Panc1 (cell line): ENCODE measurements around the gene NLRP10. TPM values are rescaled to one million over a fixed set of nuclear protein-coding genes. Genes with fewer than 3 reads are reported as not detected.

ENCODE experiments used
- ATAC-seq: fragments of 200-7000 bp; cut with Tn5 transposase; 2 replicates; pipeline ENCODE4 v1.9.1; 2020; ENCODE audit warnings: mild to moderate bottlenecking, moderate library complexity
- BruUV-seq: library from RNA; stranded (reverse); fragments of 400-500 nt; replicated peaks from 2 replicates; lab custom pipeline; 2021; lab: Mats Ljungman, UMichigan
- CTCF ChIA-PET: fragments of 300-600 bp; sonication (Branson Sonifier 250); formaldehyde crosslinking; loops from one replicate; lab custom pipeline; 2022; ENCODE audit warnings: antibody characterized with exemption; lab: Charles Lee
- POLR2A ChIA-PET: fragments of 300-600 bp; sonication (Branson Sonifier 250); formaldehyde crosslinking; loops from one replicate; lab custom pipeline; 2022; ENCODE audit warnings: antibody characterized with exemption; lab: Charles Lee
- DNase-seq: peaks from one replicate; pipeline ENCODE4 v3.0.0-alpha.2; 2010; ENCODE audit warnings: low read depth, low spot score
- H3K27ac ChIP-seq: 2 replicates; pipeline ENCODE4 v1.5.1; 2011; ENCODE audit warnings: mild to moderate bottlenecking, low read length, inconsistent platforms
- H3K27me3 ChIP-seq: fragments of 200-500 bp; sonication (Bioruptor generic); 2 replicates; pipeline ENCODE4 v1.6.0; 2014; ENCODE audit warnings: low read length, inconsistent platforms; ENCODE audit not compliant: control insufficient read depth, insufficient read depth
- H3K36me3 ChIP-seq: fragments of 200-500 bp; sonication (Bioruptor generic); 2 replicates; pipeline ENCODE4 v1.5.1; 2014; ENCODE audit warnings: inconsistent platforms, mild to moderate bottlenecking, low read length, moderate library complexity; ENCODE audit not compliant: control insufficient read depth, insufficient read depth
- H3K4me1 ChIP-seq: 2 replicates; pipeline ENCODE4 v1.5.1; 2011; ENCODE audit warnings: inconsistent platforms, mild to moderate bottlenecking, low read length, moderate library complexity; ENCODE audit not compliant: control insufficient read depth, insufficient read depth
- H3K4me3 ChIP-seq, 2 experiments: 2 replicates each; pipeline ENCODE4 v1.5.1; 2011 to 2012; ENCODE audit warnings: low read depth in 2 of 2, low read length in 2 of 2, mild to moderate bottlenecking in 2 of 2, inconsistent platforms in 1 of 2, moderate library complexity in 1 of 2
- H3K9me3 ChIP-seq: fragments of 200-500 bp; sonication (Bioruptor generic); 2 replicates; pipeline ENCODE4 v1.5.1; 2014; ENCODE audit warnings: low read depth, mild to moderate bottlenecking, inconsistent platforms, low read length, moderate library complexity; ENCODE audit not compliant: control insufficient read depth, insufficient read depth
- CTCF ChIP-seq: fragments of 450-650 bp; IDR thresholded peaks from 2 replicates; pipeline ENCODE4 v1.5.1; 2017; ENCODE audit warnings: mild to moderate bottlenecking
- POLR2AphosphoS5 ChIP-seq: IDR thresholded peaks from 2 replicates; pipeline ENCODE4 v1.6.1; 2012; ENCODE audit warnings: mild to moderate bottlenecking, low read depth, low read length, moderate library complexity
- REST ChIP-seq, 2 experiments: IDR thresholded peaks; 2 replicates each; pipeline ENCODE4 v1.6.1; 2011 to 2012; ENCODE audit warnings: low read depth in 2 of 2, control low read depth in 1 of 2, low read length in 1 of 2, mild to moderate bottlenecking in 1 of 2, moderate library complexity in 1 of 2; ENCODE audit not compliant: insufficient read depth in 1 of 2
- SIN3A ChIP-seq: IDR thresholded peaks from 2 replicates; pipeline ENCODE4 v1.6.1; 2012; ENCODE audit warnings: low read depth, mild to moderate bottlenecking, low read length, moderate library complexity, borderline replicate concordance; ENCODE audit not compliant: insufficient read depth
- TCF7L2 ChIP-seq: IDR thresholded peaks from 2 replicates; pipeline ENCODE4 v1.6.1; 2011; ENCODE audit warnings: mild to moderate bottlenecking, low read depth, low read length, inconsistent platforms
- in situ Hi-C: cut with HindIII; loops from 2 replicates; pipeline ENCODE4 v1.10.0; 2016; ENCODE audit warnings: low sequenced_read_pairs, low pct_unique_long_range_greater_than_20kb
- intact Hi-C: fragments of 100-400 bp; cut with micrococcal nuclease; formaldehyde crosslinking; loops from one replicate; pipeline ENCODE4 v1.10.0; 2022; ENCODE audit not compliant: unreplicated experiment
- total RNA-seq: library from RNA; stranded (reverse); gene quantifications from one replicate; pipeline ENCODE4 v1.2.1, GENCODE V29; 2021; ENCODE audit not compliant: unreplicated experiment

Gene NLRP10
- total RNA-seq, 1 experiment from 2014 or later, result not detected

- ATAC-seq (no peak), DNase-seq (no peak)
- POLR2A ChIA-PET, result interaction anchor here (0.6 kb wide), 1 partner anchor 46 kb away, joined by 8 read pairs; no protein-coding TSS in a partner anchor
- no TSS peak for BruUV-seq
- in situ Hi-C loops, result no loop called here
- Histone ChIP-seq H3K27ac (no peak overlapping the region; the same call in 1 of the 2 replicates), H3K36me3 (no peaks in the 10 kb centered on the region), H3K27me3 (no peaks in the 10 kb centered on the region), H3K9me3 (no peaks in the 10 kb centered on the region), H3K4me1 (peaks cover 10% of the 10 kb centered on the region), H3K4me3 (no peak overlapping the region)
- CTCF ChIA-PET, result no interaction called here
- TF ChIP-seq SIN3A (no peak), TCF7L2 (no peak), CTCF (no peak), REST (IDR thresholded peaks at IDR 0.05; ENCODE audit: insufficient read depth in 1 of 2, low read depth in 2 of 2, low read length in 1 of 2) (no peak)
- intact Hi-C loops, result loop anchor here (10.0 kb wide), 2 partner anchors 288 to 888 kb away; no protein-coding TSS in a partner anchor
These were observed 17.4 kb upstream of the NLRP10 start for GRCh38 chr11:7982582-7983119.

GRCh38 chr11:7981619-7982157 is 16.4 kb upstream of the NLRP10 start:
- Histone ChIP-seq H3K27me3 (no peaks in the 10 kb centered on the region), H3K9me3 (no peaks in the 10 kb centered on the region), H3K4me1 (peaks cover 15% of the 10 kb centered on the region), H3K4me3 (no peak overlapping the region), H3K27ac (no peak overlapping the region; the same call in 1 of the 2 replicates), H3K36me3 (no peaks in the 10 kb centered on the region)
- intact Hi-C loops, result loop anchor here (10.0 kb wide), 2 partner anchors 287 to 887 kb away; no protein-coding TSS in a partner anchor
- ChIA-PET POLR2A (no interaction called here), CTCF (no interaction called here)
- DNase-seq (no peak), ATAC-seq (no peak)
- TF ChIP-seq SIN3A, result no peak
- no peak for TF ChIP-seq REST (IDR thresholded peaks at IDR 0.05; ENCODE audit: insufficient read depth in 1 of 2, low read depth in 2 of 2, low read length in 1 of 2)
- no peak for TF ChIP-seq TCF7L2
- no peak for TF ChIP-seq POLR2AphosphoS5
- TF ChIP-seq CTCF, result no peak
- no TSS peak for BruUV-seq
- in situ Hi-C loops, result no loop called here
